Measurements from ENCODE around the gene CLCN6. TPM values are rescaled to one million over a fixed set of nuclear protein-coding genes. Genes with fewer than 3 reads are reported as not detected.

CLCN6 gene
- total RNA-seq, 1 experiment from 2014 or later = 13.7 TPM

GRCh38 chr1:11777658-11778322 is 28.2 kb upstream of the CLCN6 start:
- intact Hi-C loops (cut with micrococcal nuclease) = no loop called here
- H3K9me2 ChIP-seq (ENCODE audit: insufficient read depth) = no peaks in the 10 kb centered on the region
- no peaks in the 10 kb centered on the region for H3K4me1 ChIP-seq (ENCODE audit: control insufficient read depth in 1 of 2, insufficient read depth in 2 of 2, low read length in 2 of 2)
- H3K79me2 ChIP-seq (ENCODE audit: insufficient read depth, low read length) = no peaks in the 10 kb centered on the region
- TF ChIP-seq CEBPB (IDR thresholded peaks at IDR 0.05; ENCODE audit: low read depth) (no peak), CTCF (IDR thresholded peaks at IDR 0.05 in 2 of 3, conservative IDR thresholded peaks at IDR 0.05 in 1 of 3; ENCODE audit: borderline replicate concordance in 1 of 3, insufficient read depth in 1 of 3, low read depth in 2 of 3, low read length in 2 of 3) (no peak), CBX3 (IDR thresholded peaks at IDR 0.05; ENCODE audit: low read depth) (no peak), ZFX (IDR thresholded peaks at IDR 0.05) (no peak), FOSL1 (IDR thresholded peaks at IDR 0.05; ENCODE audit: low read depth) (no peak), RAD21 (IDR thresholded peaks at IDR 0.05; ENCODE audit: low read depth) (no peak), POLR2A (IDR thresholded peaks at IDR 0.05; ENCODE audit: borderline replicate concordance, extremely low read depth, insufficient read depth, insufficient read length) (no peak), EGR1 (IDR thresholded peaks at IDR 0.05; ENCODE audit: low read depth) (no peak), ZNF274 (IDR thresholded peaks at IDR 0.05; ENCODE audit: low read depth, low read length) (no peak), SRF (IDR thresholded peaks at IDR 0.05; ENCODE audit: low read depth) (no peak), EZH2phosphoT487 (IDR thresholded peaks at IDR 0.05; ENCODE audit: borderline replicate concordance) (no peak), POLR2AphosphoS5 (IDR thresholded peaks at IDR 0.05; ENCODE audit: low read depth, low read length) (no peak), TCF7L2 (IDR thresholded peaks at IDR 0.05; ENCODE audit: borderline replicate concordance, extremely low read depth, insufficient read depth, insufficient read length) (no peak), SP1 (IDR thresholded peaks at IDR 0.05; ENCODE audit: low read depth) (no peak)
- TF ChIP-seq, protein P1, sequence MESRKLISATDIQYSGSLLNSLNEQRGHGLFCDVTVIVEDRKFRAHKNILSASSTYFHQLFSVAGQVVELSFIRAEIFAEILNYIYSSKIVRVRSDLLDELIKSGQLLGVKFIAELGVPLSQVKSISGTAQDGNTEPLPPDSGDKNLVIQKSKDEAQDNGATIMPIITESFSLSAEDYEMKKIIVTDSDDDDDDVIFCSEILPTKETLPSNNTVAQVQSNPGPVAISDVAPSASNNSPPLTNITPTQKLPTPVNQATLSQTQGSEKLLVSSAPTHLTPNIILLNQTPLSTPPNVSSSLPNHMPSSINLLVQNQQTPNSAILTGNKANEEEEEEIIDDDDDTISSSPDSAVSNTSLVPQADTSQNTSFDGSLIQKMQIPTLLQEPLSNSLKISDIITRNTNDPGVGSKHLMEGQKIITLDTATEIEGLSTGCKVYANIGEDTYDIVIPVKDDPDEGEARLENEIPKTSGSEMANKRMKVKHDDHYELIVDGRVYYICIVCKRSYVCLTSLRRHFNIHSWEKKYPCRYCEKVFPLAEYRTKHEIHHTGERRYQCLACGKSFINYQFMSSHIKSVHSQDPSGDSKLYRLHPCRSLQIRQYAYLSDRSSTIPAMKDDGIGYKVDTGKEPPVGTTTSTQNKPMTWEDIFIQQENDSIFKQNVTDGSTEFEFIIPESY (IDR thresholded peaks at IDR 0.05; ENCODE audit: extremely low read depth, insufficient replicate concordance, low read length) = no peak
- TF ChIP-seq, protein P2, sequence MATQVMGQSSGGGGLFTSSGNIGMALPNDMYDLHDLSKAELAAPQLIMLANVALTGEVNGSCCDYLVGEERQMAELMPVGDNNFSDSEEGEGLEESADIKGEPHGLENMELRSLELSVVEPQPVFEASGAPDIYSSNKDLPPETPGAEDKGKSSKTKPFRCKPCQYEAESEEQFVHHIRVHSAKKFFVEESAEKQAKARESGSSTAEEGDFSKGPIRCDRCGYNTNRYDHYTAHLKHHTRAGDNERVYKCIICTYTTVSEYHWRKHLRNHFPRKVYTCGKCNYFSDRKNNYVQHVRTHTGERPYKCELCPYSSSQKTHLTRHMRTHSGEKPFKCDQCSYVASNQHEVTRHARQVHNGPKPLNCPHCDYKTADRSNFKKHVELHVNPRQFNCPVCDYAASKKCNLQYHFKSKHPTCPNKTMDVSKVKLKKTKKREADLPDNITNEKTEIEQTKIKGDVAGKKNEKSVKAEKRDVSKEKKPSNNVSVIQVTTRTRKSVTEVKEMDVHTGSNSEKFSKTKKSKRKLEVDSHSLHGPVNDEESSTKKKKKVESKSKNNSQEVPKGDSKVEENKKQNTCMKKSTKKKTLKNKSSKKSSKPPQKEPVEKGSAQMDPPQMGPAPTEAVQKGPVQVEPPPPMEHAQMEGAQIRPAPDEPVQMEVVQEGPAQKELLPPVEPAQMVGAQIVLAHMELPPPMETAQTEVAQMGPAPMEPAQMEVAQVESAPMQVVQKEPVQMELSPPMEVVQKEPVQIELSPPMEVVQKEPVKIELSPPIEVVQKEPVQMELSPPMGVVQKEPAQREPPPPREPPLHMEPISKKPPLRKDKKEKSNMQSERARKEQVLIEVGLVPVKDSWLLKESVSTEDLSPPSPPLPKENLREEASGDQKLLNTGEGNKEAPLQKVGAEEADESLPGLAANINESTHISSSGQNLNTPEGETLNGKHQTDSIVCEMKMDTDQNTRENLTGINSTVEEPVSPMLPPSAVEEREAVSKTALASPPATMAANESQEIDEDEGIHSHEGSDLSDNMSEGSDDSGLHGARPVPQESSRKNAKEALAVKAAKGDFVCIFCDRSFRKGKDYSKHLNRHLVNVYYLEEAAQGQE (IDR thresholded peaks at IDR 0.05; ENCODE audit: low read depth) = no peak
- TF ChIP-seq, protein P3, sequence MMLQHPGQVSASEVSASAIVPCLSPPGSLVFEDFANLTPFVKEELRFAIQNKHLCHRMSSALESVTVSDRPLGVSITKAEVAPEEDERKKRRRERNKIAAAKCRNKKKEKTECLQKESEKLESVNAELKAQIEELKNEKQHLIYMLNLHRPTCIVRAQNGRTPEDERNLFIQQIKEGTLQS (IDR thresholded peaks at IDR 0.05) = no peak
- H3K4me3 ChIP-seq (replicated peaks in 1 of 2; ENCODE audit: low read depth in 1 of 2, low read length in 2 of 2) = no peak overlapping the region
- POLR2A ChIA-PET = no interaction called here
- H3K9me3 ChIP-seq (ENCODE audit: control insufficient read depth in 1 of 2, insufficient read depth in 1 of 2, low read depth in 1 of 2, low read length in 2 of 2) = no peaks in the 10 kb centered on the region
- RAD21 ChIA-PET (ENCODE audit: low non-redundant PET in 1 of 2, low total read pairs in 2 of 2, uncharacterized antibody in 2 of 2, unreplicated experiment in 2 of 2) = no interaction called here
- H3K9ac ChIP-seq (ENCODE audit: low read length) = no peak overlapping the region
- ATAC-seq (no peak), DNase-seq (ENCODE audit: low read depth, low spot score) (no peak)
- no peak overlapping the region for H3K4me2 ChIP-seq (ENCODE audit: low read length)
- no peak overlapping the region for H3K27ac ChIP-seq (ENCODE audit: low read depth, low read length)
- no peaks in the 10 kb centered on the region for H4K20me1 ChIP-seq (ENCODE audit: insufficient read depth)
- H3K27me3 ChIP-seq (ENCODE audit: insufficient read depth, low read length) = no peaks in the 10 kb centered on the region
- CTCF ChIA-PET = no interaction called here
- no peaks in the 10 kb centered on the region for H3K36me3 ChIP-seq (ENCODE audit: control insufficient read depth in 1 of 2, insufficient read depth in 2 of 2, low read length in 2 of 2)
- H2AFZ ChIP-seq (ENCODE audit: low read depth, low read length, poor library complexity, severe bottlenecking) = no peak overlapping the region
- BruUV-seq (replicated peaks) = no TSS peak

Data from HCT116 (cell line).